IPS DF 19.7 (cell line): ENCODE data around the gene WDR59.
"Not testable (repeated sequence)": the region's sequence is repeated elsewhere in the genome, so short reads cannot be mapped to it uniquely, and the experiment has no call there.

Experiments
- DNase-seq: peaks from one replicate; pipeline ENCODE4 v3.0.0-alpha.2; 2013; ENCODE audit warnings: low read depth, low spot score

The WDR59 gene

DNA sequence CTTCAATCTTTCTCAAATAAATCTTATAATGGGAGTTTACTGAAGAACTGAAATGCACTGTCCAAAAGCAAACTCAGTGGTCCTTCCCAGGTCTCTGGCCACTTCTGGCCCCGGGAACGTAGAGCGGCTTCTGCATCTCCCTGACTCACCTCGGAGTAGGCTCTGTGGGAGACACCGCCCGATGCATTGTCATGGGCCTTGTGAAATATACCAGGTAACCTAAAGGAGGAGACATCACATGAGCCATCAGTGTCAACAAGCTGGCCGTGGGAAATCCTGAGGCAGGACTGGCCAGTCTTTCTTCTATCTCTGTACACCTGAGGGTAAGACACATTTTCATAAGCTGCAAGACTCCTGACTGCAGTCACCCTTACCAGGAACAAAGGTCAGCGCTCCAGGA is 76.2 kb downstream of the WDR59 start:
- DNase-seq, result not testable (repeated sequence)

DNA sequence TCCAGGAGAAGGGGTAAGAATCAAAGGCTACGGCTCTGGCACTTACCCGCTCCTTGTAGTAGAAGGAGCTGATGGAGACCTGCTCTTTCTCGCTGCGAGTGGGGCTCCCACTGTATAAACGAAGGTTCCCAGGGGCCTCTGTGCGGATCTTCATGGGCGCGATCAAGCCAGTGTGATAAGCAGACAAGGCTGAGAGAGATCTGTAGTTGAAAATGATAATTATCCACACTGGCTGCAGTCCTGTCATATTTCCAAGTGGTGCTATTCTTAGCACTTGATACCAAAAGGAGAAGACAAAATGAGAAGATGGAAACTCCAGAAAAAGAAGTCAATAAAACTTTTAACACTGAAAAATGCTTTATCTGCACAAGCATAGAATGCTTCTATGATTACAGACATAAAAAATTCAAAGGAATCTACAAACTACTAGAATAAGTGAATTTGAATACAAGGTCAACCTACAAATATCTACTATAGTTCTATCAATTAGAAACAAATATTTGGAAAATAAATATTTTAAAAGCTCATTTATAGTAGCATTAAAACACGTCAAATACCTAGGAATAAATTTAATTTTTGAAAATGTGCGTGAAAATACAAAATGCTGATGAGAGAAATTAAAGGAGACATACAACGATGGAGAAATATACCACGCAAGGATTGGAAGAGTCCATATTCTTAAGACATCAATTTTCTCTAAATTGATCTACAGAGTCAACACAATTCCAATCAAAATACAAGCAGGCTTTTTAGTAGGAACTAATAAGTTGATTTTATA is 80.8 kb downstream of the WDR59 start:
- no peak for DNase-seq

DNA sequence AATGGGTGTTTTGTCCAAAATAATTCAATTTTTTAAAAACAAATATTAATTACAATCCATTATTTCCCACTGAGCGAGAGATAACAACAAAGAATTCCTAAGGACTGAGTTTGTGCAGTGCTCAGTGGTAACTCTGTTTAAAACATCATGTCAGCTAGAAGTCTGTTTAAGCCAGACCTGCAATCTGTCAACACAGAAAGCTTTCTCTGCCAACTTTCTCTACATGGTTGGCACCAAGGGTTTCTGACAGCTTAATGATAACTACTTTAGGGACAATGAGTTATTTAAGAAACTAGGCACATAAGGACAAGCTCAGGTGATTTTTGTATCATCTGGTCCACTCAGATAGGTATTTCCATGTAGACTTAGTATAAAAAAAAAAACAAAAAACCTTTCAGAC is 81.8 kb downstream of the WDR59 start:
- no peak for DNase-seq

DNA sequence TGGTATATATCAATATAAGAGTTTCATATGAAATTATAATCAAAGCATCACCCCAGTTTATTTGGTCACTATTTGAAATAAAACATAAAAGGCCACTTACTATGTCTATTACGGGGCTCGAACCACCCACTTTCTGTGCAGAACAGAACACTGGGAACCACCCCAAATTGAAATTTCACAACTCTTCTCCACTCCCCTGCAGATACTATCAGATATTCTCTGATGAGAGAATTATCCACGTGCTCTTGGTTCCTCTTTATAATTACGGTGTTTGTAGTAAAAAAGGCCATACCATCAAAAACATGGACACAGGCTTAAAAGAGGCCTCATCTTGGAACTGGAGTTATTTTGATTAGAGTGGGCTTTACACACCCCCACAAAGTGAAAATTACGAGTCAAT is 82.8 kb downstream of the WDR59 start:
- no peak for DNase-seq

DNA sequence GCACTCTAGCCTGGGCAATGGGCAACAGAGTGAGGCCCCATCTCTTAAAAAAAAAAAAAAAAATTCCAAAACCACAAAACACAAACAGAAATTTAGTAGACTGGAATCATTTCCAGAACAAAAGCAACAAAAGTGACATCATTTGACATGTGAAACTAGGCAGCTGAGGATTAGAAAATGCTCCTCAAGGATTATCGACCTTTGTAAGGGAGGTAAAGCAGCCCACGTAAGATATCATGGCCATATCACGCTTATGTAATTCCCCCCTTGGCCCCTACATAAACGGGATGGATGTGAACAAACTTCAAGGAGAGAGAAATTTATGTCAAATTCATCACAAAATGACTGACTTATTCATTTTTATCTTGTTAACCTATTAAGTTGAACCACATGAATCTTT is 83.3 kb downstream of the WDR59 start:
- no peak for DNase-seq

DNA sequence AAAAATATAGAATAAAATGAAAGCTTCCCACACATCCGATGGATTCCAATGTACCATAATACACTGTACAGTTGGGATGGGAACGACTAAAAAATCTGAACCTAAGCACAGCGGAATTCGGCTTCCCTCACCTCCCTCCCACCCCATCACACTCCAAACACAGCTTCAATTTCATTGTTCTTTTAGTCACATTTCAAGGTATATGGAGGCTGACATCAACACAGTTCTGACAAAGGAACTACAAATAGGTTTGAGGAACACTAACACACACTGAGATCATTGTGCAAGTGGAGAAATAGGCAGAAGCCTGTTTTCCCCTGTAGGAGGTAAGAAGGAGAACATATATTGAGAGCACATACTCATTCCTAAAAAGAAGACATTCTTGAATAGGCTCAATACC is 85.1 kb downstream of the WDR59 start:
- no peak for DNase-seq

DNA sequence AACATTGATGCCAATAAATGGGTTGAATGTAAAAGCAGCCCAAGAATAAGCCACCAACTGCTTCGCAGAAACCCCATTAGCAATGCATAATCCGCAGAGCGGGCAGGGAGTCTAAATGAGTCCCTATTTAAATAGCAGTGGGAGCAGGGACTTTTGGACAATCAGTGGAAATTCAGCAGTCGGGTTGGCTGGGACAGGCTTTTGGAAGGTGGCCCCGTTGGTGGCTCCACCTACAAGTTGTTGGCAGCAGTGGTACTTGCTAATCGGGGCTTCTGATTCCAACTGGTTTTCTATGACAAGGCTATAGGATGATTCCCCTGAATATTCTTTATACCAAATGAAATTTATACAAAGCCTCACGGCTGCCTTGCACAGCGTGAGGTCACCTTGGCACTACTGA is 86.3 kb downstream of the WDR59 start:
- DNase-seq, result no peak

DNA sequence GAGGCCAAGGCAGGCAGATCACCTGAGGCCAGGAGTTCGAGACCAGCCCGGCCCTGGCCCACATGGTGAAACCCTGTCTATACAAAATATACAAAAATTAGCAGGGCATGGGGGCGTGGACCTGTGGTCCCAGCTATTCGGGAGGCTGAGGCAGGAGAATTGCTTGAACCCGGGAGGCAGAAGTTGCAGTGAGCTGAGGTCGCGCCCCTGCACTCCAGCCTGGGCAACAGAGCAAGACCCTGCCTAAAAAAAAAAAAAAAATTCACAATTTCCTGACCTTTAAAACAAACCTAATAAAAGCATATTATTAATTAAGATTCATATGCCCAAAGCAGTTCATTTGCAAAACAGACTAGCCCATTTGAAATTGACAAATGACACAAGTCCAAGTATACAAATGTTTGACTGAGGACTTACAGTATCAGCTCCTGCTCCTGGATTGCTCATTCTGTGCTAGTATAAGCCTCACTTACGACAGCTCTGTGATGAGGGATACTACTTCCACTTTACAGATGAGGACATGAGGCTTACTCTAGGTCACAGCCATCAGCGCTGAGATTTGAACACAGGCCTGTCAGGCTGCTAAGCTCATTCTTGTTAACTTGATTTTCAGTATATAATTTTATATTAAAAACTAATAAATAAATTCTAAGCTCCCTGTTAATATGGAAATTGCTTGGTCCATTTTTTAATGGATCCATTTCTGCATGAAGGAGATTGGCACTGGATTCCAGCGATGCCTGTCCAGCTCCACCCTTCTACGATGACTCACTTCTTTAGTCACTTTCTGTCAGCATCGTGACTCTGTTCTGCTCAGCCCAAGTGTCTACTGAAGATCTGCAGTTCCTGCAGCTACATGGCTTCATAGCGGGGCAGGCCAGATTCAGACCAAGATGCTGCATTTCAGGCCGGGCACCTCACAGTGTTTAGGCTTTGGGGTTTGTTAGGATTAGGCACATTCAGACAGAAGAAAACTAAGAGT is 88.2 kb downstream of the WDR59 start:
- no peak for DNase-seq

DNA sequence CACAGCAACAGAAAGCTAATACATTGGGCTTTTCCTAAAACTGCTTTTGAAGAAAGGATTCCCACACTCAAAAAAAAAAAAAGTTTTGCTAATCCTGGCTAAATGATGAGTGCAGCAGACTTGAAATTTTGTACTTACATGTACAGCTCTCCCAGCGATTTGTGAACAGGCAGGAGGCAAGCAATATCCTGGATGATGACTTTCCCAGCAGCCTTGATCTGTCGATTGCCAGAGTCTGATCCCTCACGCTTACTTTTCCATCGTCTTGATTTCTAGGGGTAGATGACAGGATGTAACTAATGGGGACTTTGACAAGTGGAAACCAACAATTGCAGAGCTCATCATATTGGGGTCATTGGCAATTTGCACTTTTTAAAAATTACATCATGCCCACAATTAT is 91.4 kb downstream of the WDR59 start:
- no peak for DNase-seq

DNA sequence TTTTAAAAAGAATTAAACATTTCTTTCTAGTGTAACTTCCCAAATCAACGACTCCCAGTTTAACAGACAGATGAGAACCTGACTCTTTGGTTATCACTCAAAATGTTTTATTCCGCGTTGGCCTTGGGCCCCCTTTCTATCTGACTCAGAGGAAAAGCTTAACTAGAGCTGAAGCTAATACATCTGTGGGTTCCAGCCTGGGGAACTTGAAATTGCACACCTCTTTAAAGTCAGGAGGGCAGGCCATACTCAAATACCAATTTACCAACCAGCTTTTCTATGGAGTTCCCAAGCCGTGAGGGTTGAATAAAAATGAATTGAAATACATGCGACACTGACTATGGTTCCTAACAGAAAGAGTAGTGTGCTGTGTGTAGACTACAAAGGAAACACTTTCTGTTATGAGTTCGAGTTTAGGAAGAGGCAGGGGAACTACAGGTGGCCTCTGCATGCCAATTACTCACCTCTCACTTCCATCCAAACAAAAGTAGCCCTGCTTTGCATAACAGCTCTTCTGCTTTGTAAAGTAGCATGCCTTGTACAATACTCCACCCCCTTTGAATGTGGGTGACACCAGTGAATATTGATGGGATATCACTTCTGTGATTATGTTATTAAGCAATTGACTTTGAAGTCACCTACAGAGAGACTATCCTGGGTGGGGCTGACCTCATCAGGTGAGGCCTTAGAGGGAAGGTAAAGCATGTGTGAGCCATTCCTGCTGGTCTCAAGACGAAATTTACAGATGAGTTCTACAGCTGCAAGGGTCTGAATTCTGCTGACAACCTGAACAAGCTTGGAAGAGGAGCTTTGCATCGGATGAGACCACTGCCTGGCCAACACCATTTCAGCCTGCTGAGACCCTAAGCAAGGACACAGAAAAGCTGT is 92.1 kb downstream of the WDR59 start:
- DNase-seq, result no peak

DNA sequence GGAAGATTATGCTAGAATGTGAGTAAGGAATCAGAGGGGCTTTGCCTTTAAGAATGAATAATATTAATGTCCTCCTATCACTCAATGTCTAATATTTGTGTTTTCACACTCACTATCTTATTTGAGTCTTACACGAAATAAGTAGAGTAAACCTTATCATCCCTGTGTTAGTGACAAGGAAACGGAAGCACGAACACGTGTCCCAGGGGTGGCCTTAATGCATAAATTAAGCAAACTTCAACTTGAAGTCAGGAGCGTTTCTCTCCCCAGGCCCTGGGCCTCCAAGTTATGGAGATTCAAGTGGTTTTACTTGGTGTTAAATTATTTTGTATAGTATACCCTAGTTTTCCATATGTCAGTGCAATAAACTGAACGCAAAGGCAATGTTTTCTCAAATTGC is 96.0 kb downstream of the WDR59 start:
- no peak for DNase-seq

DNA sequence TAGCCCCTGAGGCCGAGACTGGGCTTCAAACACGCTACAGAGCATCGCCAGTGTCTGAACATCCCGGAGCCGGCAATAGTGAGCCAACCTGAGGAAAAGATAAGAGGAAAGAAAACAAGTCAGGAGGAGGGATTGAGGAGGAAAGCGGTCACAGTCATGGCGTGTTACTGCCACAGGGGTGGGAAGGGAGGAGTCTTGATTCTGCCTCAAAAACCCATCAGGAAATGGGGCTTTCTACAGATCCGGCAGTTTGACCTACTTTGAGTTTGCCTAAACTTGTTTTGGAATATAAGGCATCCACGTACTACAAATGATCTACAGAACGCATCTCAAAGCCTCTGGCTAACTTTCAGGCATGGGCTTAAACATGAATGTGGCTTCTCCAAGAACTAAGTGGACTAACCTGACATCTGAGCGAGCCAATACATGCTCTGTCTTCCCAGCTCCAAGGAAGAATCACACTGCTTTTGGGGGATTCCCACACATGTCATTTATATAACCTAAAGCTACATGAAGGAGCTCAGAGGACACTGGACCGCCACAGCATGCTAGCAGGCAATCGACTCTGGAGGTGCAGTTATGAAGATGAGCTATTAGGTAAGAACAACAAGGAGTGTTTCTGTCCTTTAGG is 96.6 kb downstream of the WDR59 start:
- DNase-seq, result no peak

DNA sequence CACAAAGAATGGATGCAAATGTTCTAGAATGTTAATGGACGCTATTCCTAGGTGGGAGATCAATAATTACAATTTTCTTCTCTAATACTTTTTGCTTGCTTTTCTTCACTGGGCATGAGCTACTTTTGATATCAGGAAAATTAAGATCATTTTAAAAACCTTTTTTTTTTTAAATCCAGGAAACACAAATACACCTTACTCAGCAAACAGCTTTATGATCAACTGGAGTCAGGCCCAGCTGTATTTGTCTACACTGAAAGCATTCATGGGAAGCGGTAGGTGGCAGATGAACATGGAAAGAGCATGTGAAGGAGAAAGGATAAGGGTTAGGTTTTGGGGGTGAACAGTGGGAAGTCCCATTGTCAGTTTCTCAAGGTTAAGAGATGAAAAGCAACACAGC is 97.8 kb downstream of the WDR59 start:
- no peak for DNase-seq

DNA sequence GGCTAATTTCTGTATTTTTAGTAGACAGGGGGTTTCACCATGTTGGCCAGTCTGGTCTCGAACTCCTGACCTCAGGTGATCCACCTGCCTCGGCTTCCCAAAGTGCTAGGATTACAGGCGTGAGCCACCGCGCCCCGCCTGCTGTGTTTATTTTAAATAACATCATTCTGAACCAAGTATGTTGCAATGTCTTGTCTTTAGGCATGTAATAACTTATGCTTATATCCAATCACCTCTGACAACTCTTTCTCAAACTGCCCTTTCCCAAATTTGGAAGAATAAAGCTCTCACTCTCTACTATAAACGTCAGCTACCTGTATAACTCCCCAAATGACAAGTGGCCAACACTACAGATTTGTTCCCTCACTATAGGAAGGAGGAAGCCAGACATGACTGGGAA is 107.2 kb downstream of the WDR59 start:
- no peak for DNase-seq

DNA sequence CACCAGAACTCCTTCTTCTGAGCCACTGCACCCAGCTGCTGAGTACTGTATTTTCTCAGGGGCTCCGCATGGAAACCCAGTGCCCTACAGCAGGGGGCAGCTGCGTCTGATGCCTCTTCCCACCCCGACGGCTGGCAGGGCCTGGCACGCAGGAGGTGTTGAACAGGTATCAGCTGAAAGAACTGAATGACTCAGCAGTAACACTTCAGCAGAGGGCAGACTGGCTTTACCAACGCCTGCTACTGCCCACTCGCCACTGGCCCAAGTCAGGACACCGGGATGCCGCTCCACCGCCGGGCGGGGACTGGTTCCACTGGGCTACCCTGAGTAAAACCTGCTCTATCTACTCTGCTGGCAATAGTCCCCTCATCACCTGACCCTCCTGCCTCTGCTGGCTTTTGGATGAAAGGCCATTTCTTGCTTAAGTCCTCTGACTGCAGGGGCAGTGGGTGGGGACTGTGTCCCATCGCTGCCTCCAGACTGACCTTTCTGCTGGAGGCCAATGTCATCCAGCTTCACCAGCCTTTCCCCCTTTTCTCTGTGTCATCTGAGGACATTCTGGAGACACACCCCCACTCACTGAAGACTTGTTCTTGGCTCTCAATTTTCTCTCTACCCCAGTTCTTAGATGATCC is 109.9 kb downstream of the WDR59 start:
- DNase-seq, result no peak

DNA sequence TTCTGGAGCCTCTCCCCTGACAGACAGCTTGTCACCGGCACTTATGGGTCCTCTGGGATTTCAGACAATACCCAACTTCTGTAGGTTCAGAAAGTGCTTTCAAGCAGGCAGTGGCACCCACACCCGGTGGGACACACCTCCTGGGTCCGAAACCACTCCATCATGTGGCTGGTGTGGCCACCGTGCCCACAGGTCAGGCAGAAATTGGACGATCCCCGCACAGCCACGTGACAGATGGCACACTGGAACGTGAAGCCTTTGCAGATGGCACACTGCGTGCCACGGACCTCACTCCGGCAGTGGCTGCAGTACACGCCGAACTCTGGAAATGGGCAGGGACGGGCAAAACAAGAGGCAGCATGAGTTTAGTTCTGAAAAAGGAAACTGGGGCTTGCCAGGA is 110.8 kb downstream of the WDR59 start:
- DNase-seq, result no peak

DNA sequence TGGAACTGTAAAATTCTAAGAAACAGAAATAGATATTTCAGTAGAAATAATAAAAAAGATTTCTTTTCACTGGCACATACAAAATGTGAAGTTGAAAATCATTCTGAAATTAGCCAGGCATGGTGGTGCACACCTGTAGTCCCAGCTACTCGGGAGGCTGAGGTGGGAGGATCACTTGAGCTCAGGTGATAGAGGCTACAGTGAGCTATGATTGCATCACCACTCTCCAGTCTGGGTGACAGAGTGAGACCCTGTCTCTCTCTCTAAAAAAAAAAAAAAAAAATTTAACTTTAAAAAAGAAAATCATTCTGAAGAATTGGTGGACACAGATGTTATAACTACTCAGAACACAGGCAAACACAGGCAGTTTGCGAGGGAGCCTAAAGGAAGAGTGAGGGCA is 112.6 kb downstream of the WDR59 start:
- no peak for DNase-seq

DNA sequence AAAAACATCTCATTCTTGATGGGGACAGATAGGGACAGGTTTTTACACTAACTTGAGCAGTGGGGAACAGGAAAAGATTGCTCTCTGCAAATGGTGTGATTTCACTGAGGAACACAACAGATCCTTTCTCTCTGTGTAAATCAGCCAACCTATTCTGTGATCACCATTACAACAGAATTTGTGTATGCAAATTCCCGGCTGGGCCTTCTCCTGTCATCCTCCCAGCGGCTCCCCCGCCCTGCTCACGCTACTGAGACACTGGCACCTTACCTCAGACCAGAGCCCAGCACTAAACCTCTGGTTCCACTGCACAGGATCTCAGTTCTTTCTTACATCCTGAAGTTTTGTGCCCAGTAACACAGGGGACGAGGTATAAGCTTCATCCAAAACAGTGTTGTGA is 113.3 kb downstream of the WDR59 start:
- DNase-seq, result peak; percentile 80

DNA sequence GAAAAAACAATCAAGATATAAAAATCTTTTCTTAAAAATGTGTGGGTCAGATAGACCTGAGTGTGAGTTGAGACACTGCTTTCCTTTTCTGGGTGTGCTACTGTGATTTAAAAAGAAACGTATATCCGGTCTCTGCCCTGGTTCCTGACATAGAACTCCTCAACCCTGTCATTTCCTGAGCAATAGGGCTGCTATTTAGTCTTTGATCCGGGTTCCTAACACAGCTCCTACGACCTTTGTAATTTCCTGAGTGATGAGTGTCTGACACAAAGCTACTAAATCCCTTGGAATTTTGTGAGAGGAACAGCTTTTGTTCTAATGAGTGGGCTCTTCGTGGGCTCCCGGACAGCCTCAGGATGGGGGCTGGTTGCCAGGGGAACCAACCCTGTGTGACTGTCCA is 116.4 kb downstream of the WDR59 start:
- DNase-seq, result no peak

DNA sequence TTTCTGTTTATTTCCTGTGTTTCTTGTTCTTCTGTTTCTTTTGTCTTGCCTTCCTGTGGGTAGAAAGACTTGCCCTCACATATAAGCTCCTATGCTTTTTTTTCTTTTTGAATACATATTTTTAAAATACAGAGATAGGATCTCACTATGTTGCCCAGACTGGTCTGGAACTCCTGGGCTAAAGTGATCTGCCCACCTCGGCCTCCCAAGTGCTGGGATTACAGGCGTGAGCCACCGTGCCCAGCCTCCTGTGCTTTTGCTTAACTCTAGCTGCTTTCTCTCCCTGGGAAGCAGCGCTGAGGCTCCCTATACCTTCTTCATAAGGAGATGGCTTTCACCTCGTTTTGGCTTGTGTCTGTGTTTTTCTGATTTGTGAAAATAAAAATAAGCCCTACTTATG is 116.9 kb downstream of the WDR59 start:
- DNase-seq, result no peak

DNA sequence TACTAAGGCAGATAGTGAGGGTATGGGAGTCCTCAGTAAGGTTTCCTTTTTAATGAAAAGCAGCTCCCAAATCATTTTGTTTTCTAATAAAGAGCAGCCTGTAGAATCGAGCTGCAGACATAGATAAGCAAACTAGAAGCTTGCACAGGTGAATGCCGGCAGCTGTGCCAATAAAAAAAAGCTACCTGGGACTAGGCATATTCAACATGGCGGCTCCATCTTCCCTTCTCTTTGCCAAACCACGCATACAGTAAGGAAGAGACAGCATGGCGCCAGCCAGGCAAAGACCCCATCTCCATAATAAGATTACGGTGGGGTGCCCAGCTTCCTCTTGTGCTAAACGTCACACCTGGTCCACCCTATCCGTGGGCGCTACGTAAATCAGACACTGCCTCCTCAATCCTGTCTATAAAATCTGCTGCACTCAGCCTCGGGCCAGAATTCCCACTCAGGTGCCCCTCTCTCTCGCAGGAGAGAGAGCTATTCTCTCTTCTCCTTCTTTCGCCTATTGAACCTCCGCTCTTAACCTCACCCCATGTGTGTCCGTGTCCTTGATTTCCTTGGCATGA is 117.6 kb downstream of the WDR59 start:
- no peak for DNase-seq
